ENCODE results near the gene TMEM219. TPM values are rescaled to one million over a fixed set of nuclear protein-coding genes. Genes with fewer than 3 reads are reported as not detected.

TMEM219 gene
- polyA plus RNA-seq, 1 of the 3 experiments (the other 2 are of a cell fraction) = 101 TPM

GRCh38 chr16:29971304-29971703 is 9.4 kb downstream of the TMEM219 start:
- 88% methylated on average over 8 of the region's 8 CpGs for WGBS (ENCODE audit: low lambda C conversion rate)
- ChIA-PET CTCF (interaction anchor here (8.2 kb wide), 1 partner anchor 35 kb away, joined by 41 read pairs; no protein-coding TSS in a partner anchor), POLR2A (no interaction called here)

GRCh38 chr16:29972500-29972899 is 10.6 kb downstream of the TMEM219 start:
- 92% methylated on average over 1 of the region's 1 CpG for WGBS (ENCODE audit: low lambda C conversion rate)
- no peak overlapping the region for H2AFZ ChIP-seq (ENCODE audit: low read depth)
- POLR2A ChIA-PET = interaction anchor here (1.2 to 1.6 kb wide), 2 partner anchors 11 to 17 kb away, joined by 3 to 10 read pairs; partner anchors contain the start of gene TMEM219
- no peaks in the 10 kb centered on the region for H3K27me3 ChIP-seq (ENCODE audit: insufficient read depth)
- TF ChIP-seq ZBTB33 (IDR thresholded peaks at IDR 0.05; ENCODE audit: borderline replicate concordance, low read depth) (no peak), FOXM1 (IDR thresholded peaks at IDR 0.05; ENCODE audit: low read depth) (no peak)
- no peak overlapping the region for H3K27ac ChIP-seq (ENCODE audit: low read depth in 2 of 2, low read length in 1 of 2)
- H3K4me2 ChIP-seq = no peak overlapping the region
- no peak for DNase-seq
- H3K9me2 ChIP-seq = no peaks in the 10 kb centered on the region
- H4K20me1 ChIP-seq (ENCODE audit: insufficient read depth) = peaks cover 32% of the 10 kb centered on the region
- H3K4me3 ChIP-seq (ENCODE audit: low read depth in 2 of 2, low read length in 1 of 2) = no peak overlapping the region
- H3K36me3 ChIP-seq (replicated peaks in 1 of 2; ENCODE audit: control insufficient read depth in 1 of 2, insufficient read depth in 2 of 2, low read length in 1 of 2) = peaks cover 16 to 17% of the 10 kb centered on the region in 2 experiments
- no peak overlapping the region for H3K9ac ChIP-seq
- H3F3A ChIP-seq (replicated peaks; ENCODE audit: insufficient read depth) = peaks cover 11% of the 10 kb centered on the region
- peaks cover 38% of the 10 kb centered on the region for H3K79me2 ChIP-seq (ENCODE audit: insufficient read depth)
- CTCF ChIA-PET = interaction anchor here (0.9 to 8.2 kb wide), 7 partner anchors 34 to 182 kb away, joined by 3 to 41 read pairs (median 4); partner anchors contain the start of genes CDIPT, KIF22 and TLCD3B
- no peaks in the 10 kb centered on the region for H3K9me3 ChIP-seq
- H3K4me1 ChIP-seq (ENCODE audit: control insufficient read depth in 1 of 2, insufficient read depth in 2 of 2, low read depth in 1 of 2, low read length in 1 of 2) = peaks cover 20 to 25% of the 10 kb centered on the region in 2 experiments; a peak in 3 of 4 replicates

More at GRCh38 chr16:29971304-29971703, 9.4 kb downstream of the TMEM219 start:
- Histone ChIP-seq H3K79me2 (ENCODE audit: insufficient read depth) (peaks cover 26% of the 10 kb centered on the region), H3K27ac (ENCODE audit: low read depth in 2 of 2, low read length in 1 of 2) (no peak overlapping the region), H2AFZ (ENCODE audit: low read depth) (no peak overlapping the region), H3K4me3 (ENCODE audit: low read depth in 2 of 2, low read length in 1 of 2) (no peak overlapping the region), H4K20me1 (ENCODE audit: insufficient read depth) (peaks cover 20% of the 10 kb centered on the region), H3K36me3 (replicated peaks in 1 of 2; ENCODE audit: control insufficient read depth in 1 of 2, insufficient read depth in 2 of 2, low read length in 1 of 2) (peaks cover 14 to 17% of the 10 kb centered on the region in 2 experiments), H3K9me3 (no peaks in the 10 kb centered on the region), H3K27me3 (ENCODE audit: insufficient read depth) (no peaks in the 10 kb centered on the region), H3K9ac (no peak overlapping the region), H3F3A (replicated peaks; ENCODE audit: insufficient read depth) (peaks cover 13% of the 10 kb centered on the region), H3K4me1 (ENCODE audit: control insufficient read depth in 1 of 2, insufficient read depth in 2 of 2, low read depth in 1 of 2, low read length in 1 of 2) (peaks cover 13 to 20% of the 10 kb centered on the region in 2 experiments; a peak in 3 of 4 replicates), H3K9me2 (no peaks in the 10 kb centered on the region), H3K4me2 (no peak overlapping the region)
- TF ChIP-seq RCOR1 (IDR thresholded peaks at IDR 0.05; ENCODE audit: low read length) = no peak
- TF ChIP-seq NFIC (IDR thresholded peaks at IDR 0.05; ENCODE audit: borderline replicate concordance) = no peak
- no peak for TF ChIP-seq FOSL2 (IDR thresholded peaks at IDR 0.05; ENCODE audit: borderline replicate concordance, low read depth)
- TF ChIP-seq RFX5 (IDR thresholded peaks at IDR 0.05; ENCODE audit: low read length) = no peak
- TF ChIP-seq GATA2 (CRISPR knock-in tag; IDR thresholded peaks at IDR 0.05) = no peak
- no peak for TF ChIP-seq IRF3 (IDR thresholded peaks at IDR 0.05; ENCODE audit: low read depth, low read length)
- TF ChIP-seq JUND (IDR thresholded peaks at IDR 0.05) = no peak
- no peak for TF ChIP-seq CHD2 (IDR thresholded peaks at IDR 0.05; ENCODE audit: low read length, partially characterized antibody)
- no peak for TF ChIP-seq RAD21 (IDR thresholded peaks at IDR 0.05; ENCODE audit: low read length)
- TF ChIP-seq NRF1 (IDR thresholded peaks at IDR 0.05; ENCODE audit: low read depth, low read length) = no peak
- TF ChIP-seq FOXJ3 (CRISPR knock-in tag; IDR thresholded peaks at IDR 0.05) = no peak
- TF ChIP-seq EP300 (IDR thresholded peaks at IDR 0.05; ENCODE audit: borderline replicate concordance in 1 of 2, low read depth in 1 of 2, low read length in 1 of 2) = no peak
- TF ChIP-seq USF2 (IDR thresholded peaks at IDR 0.05; ENCODE audit: borderline replicate concordance, low read depth, low read length) = no peak
- TF ChIP-seq TAF1 (IDR thresholded peaks at IDR 0.05; ENCODE audit: borderline replicate concordance, low read depth, low read length) = no peak
- TF ChIP-seq TEAD4 (IDR thresholded peaks at IDR 0.05; ENCODE audit: borderline replicate concordance, insufficient read depth) = no peak
- no peak for DNase-seq

Measured in SK-N-SH (cell line).